ENCODE measurements around the gene TPK1.
A peak's percentile ranks its signal among the peaks of the same experiment; 100 is the strongest.
"Not testable (repeated sequence)": the region's sequence is repeated elsewhere in the genome, so short reads cannot be mapped to it uniquely, and the experiment has no call there.

The TPK1 gene

DNA sequence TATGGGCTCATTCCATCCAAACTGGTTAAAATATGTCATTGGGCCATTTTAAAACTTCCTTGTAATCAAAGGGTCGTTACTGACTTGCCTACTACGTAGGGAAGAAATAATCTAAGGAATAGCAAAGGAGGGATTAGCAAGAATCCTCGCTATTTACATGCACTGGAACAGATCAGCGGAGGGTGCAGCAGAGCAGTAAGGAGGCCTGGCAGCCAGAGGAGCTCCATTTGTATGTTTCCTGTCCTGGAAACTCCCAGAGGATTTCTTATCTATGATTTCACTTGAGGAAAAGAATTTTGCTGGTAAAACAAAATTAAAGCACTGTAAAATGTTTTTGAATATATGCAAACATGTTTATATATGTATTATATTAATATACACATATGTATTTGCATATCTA lies 107.3 kb downstream of the TPK1 start (continued):
- TF ChIP-seq, protein P1, sequence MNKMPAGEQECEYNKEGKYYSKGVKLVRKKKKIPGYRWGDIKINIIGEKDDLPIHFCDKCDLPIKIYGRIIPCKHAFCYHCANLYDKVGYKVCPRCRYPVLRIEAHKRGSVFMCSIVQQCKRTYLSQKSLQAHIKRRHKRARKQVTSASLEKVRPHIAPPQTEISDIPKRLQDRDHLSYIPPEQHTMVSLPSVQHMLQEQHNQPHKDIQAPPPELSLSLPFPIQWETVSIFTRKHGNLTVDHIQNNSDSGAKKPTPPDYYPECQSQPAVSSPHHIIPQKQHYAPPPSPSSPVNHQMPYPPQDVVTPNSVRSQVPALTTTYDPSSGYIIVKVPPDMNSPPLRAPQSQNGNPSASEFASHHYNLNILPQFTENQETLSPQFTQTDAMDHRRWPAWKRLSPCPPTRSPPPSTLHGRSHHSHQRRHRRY (tag by site-specific recombination; IDR thresholded peaks at IDR 0.05) = no peak

DNA sequence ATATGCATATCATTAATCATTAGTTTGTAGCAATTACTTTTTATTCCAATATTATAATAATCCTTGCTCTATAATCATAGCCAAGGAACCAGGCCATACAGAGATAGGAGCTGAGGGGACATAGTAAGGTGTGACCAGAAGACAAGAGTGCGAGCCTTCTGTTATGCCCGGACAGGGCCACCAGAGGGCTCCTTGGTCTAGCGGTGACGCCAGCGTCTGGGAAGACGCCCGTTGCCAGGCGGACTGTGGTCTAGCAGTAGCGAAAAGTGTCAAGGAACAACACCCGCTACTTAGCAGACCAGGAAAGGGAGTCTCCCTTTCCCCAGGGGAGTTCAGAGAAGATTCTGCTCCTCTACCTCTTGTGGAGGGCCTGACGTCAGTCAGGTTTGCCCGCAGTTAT lies 109.0 kb downstream of the TPK1 start:
- POLR2A ChIA-PET = not testable (repeated sequence)

DNA sequence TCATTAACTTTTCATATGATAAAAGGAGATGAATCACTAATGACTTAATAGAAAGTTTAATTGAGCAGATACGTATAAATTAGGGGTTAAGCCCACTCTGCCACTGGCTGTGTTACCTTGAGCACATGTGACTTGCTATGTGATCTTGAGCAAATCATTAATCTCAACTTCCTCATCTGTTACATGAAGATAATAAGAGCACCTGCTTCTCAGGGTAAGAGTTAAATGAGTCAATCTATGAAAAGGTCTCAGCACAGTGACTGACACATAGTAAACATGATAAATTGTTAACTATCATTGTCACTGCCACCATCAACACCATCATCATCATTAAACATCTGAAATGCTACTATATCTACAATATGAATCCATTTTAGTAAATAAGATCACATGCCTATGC lies 110.8 kb downstream of the TPK1 start:
- Histone ChIP-seq H3K4me3 (ENCODE audit: low read depth, low read length) (no peak overlapping the region), H3K36me3 (ENCODE audit: control insufficient read depth in 2 of 2, insufficient read depth in 1 of 2, low read length in 2 of 2) (no peaks in the 10 kb centered on the region), H3K9me3 (ENCODE audit: control insufficient read depth, insufficient read depth, low read depth, low read length) (no peaks in the 10 kb centered on the region), H3K4me1 (ENCODE audit: control insufficient read depth, insufficient read depth, low read length) (no peaks in the 10 kb centered on the region), H3K27ac (ENCODE audit: extremely low read depth, low read depth, low read length) (no peak overlapping the region)
- ChIA-PET CTCF (no interaction called here), POLR2A (no interaction called here)
- TF ChIP-seq ZNF837 (tag by site-specific recombination; IDR thresholded peaks at IDR 0.05) (no peak), ZNF664 (tag by site-specific recombination; IDR thresholded peaks at IDR 0.05) (no peak), ZNF174 (tag by site-specific recombination; IDR thresholded peaks at IDR 0.05) (no peak), ZIC2 (tag by site-specific recombination; IDR thresholded peaks at IDR 0.05) (no peak), ZFP37 (tag by site-specific recombination; IDR thresholded peaks at IDR 0.05) (no peak), SCRT1 (tag by site-specific recombination; IDR thresholded peaks at IDR 0.05; ENCODE audit: borderline replicate concordance) (no peak)
- TF ChIP-seq, protein P2, sequence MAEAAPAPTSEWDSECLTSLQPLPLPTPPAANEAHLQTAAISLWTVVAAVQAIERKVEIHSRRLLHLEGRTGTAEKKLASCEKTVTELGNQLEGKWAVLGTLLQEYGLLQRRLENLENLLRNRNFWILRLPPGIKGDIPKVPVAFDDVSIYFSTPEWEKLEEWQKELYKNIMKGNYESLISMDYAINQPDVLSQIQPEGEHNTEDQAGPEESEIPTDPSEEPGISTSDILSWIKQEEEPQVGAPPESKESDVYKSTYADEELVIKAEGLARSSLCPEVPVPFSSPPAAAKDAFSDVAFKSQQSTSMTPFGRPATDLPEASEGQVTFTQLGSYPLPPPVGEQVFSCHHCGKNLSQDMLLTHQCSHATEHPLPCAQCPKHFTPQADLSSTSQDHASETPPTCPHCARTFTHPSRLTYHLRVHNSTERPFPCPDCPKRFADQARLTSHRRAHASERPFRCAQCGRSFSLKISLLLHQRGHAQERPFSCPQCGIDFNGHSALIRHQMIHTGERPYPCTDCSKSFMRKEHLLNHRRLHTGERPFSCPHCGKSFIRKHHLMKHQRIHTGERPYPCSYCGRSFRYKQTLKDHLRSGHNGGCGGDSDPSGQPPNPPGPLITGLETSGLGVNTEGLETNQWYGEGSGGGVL (tag by site-specific recombination; IDR thresholded peaks at IDR 0.05) = no peak

More for the DNA sequence above, 109.0 kb downstream of the TPK1 start:
- TF ChIP-seq ZNF654 (tag by site-specific recombination; IDR thresholded peaks at IDR 0.05; ENCODE audit: low read depth) = peak; percentile 42
- H3K27ac ChIP-seq (ENCODE audit: extremely low read depth, low read depth, low read length); H3K36me3 ChIP-seq (ENCODE audit: control insufficient read depth in 2 of 2, insufficient read depth in 1 of 2, low read length in 2 of 2); H3K4me3 ChIP-seq (ENCODE audit: low read depth, low read length); CTCF ChIA-PET; H3K4me1 ChIP-seq (ENCODE audit: control insufficient read depth, insufficient read depth, low read length); H3K9me3 ChIP-seq (ENCODE audit: control insufficient read depth, insufficient read depth, low read depth, low read length): not testable (repeated sequence)

DNA sequence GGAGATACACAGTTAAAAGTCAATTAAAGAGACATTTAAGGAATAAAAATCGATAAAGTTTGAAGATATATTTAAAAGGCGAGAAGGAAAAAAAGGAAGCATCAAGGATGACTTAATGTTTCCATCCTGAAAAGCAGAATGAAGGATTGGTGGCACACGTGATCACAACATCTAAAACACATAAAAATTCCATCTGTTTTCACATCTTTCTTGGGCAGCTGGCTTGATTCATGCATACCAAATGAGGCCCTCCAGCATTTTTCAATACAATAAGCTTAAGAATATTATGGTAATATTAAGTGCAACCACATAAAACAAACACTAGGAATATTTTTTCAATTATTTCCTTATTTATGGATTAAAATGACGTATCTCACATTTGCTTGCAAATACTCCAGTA lies 112.6 kb downstream of the TPK1 start:
- Histone ChIP-seq H3K9me3 (ENCODE audit: control insufficient read depth, insufficient read depth, low read depth, low read length) (no peaks in the 10 kb centered on the region), H3K4me1 (ENCODE audit: control insufficient read depth, insufficient read depth, low read length) (no peaks in the 10 kb centered on the region), H3K4me3 (ENCODE audit: low read depth, low read length) (no peak overlapping the region), H3K36me3 (ENCODE audit: control insufficient read depth in 2 of 2, insufficient read depth in 1 of 2, low read length in 2 of 2) (no peaks in the 10 kb centered on the region), H3K27ac (ENCODE audit: extremely low read depth, low read depth, low read length) (no peak overlapping the region)
- ChIA-PET CTCF (interaction anchor here (0.7 kb wide), 1 partner anchor 1267 kb away, joined by 3 read pairs; no protein-coding TSS in a partner anchor), POLR2A (no interaction called here)
- no peak for TF ChIP-seq ZNF701 (tag by site-specific recombination; IDR thresholded peaks at IDR 0.05)
- no peak for TF ChIP-seq RBAK (tag by site-specific recombination; IDR thresholded peaks at IDR 0.05)
- no peak for TF ChIP-seq ZNF114 (tag by site-specific recombination; IDR thresholded peaks at IDR 0.05)
- TF ChIP-seq IKZF3 (tag by site-specific recombination; IDR thresholded peaks at IDR 0.05) = no peak
- TF ChIP-seq ZNF792 (tag by site-specific recombination; IDR thresholded peaks at IDR 0.05) = no peak
- no peak for TF ChIP-seq ZNF544 (tag by site-specific recombination; IDR thresholded peaks at IDR 0.05)
- TF ChIP-seq, protein P3, sequence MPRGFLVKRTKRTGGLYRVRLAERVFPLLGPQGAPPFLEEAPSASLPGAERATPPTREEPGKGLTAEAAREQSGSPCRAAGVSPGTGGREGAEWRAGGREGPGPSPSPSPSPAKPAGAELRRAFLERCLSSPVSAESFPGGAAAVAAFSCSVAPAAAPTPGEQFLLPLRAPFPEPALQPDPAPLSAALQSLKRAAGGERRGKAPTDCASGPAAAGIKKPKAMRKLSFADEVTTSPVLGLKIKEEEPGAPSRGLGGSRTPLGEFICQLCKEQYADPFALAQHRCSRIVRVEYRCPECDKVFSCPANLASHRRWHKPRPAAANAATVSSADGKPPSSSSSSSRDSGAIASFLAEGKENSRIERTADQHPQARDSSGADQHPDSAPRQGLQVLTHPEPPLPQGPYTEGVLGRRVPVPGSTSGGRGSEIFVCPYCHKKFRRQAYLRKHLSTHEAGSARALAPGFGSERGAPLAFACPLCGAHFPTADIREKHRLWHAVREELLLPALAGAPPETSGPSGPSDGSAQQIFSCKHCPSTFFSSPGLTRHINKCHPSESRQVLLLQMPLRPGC (tag by site-specific recombination; IDR thresholded peaks at IDR 0.05) = no peak
- TF ChIP-seq ZNF501 (tag by site-specific recombination; IDR thresholded peaks at IDR 0.05) = no peak
- TF ChIP-seq ZNF23 (tag by site-specific recombination; IDR thresholded peaks at IDR 0.05; ENCODE audit: borderline replicate concordance) = no peak
- TF ChIP-seq SETDB1 (IDR thresholded peaks at IDR 0.05; ENCODE audit: insufficient read length, low read length) = no peak

Measured in HEK293 (cell line).